Karpas-422 (cell line): ENCODE measurements around the gene DUSP23. TPM values are rescaled to one million over a fixed set of nuclear protein-coding genes. Genes with fewer than 3 reads are reported as not detected.

Experiments used
- DNase-seq: peaks from one replicate; pipeline ENCODE4 v3.0.0-alpha.2; 2015
- H2AFZ ChIP-seq: fragments of 200-600 bp; sonication (generic); 2 replicates; pipeline ENCODE4 v1.6.1; 2014; ENCODE audit warnings: antibody characterized with exemption, low read length, mixed read lengths
- H3K27ac ChIP-seq: fragments of 200-600 bp; sonication (generic); 2 replicates; pipeline ENCODE4 v1.5.1; 2014; ENCODE audit warnings: mild to moderate bottlenecking, low read length, moderate library complexity
- H3K27me3 ChIP-seq: fragments of 200-600 bp; sonication (generic); 2 replicates; pipeline ENCODE4 v1.6.1; 2014; ENCODE audit warnings: low read length, mixed read lengths
- H3K36me3 ChIP-seq: fragments of 200-600 bp; sonication (generic); 2 replicates; pipeline ENCODE4 v1.6.1; 2014; ENCODE audit warnings: low read length, mixed read lengths; ENCODE audit not compliant: insufficient read depth
- H3K4me1 ChIP-seq: fragments of 200-600 bp; sonication (generic); 2 replicates; pipeline ENCODE4 v1.6.1; 2014; ENCODE audit warnings: mild to moderate bottlenecking, low read length, mixed read lengths
- H3K4me2 ChIP-seq: fragments of 200-600 bp; sonication (generic); 2 replicates; pipeline ENCODE4 v1.6.1; 2014; ENCODE audit warnings: low read length, low read depth, mild to moderate bottlenecking; ENCODE audit not compliant: poor library complexity, severe bottlenecking
- H3K4me3 ChIP-seq: fragments of 200-600 bp; sonication (generic); 2 replicates; pipeline ENCODE4 v1.5.1; 2014; ENCODE audit warnings: mild to moderate bottlenecking, antibody characterized with exemption, low read length, mixed read lengths
- H3K79me2 ChIP-seq: fragments of 200-600 bp; sonication (generic); 2 replicates; pipeline ENCODE4 v1.6.1; 2014; ENCODE audit warnings: mild to moderate bottlenecking, low read length, mixed read lengths
- H3K9ac ChIP-seq: fragments of 200-600 bp; sonication (generic); 2 replicates; pipeline ENCODE4 v1.6.0; 2014; ENCODE audit warnings: low read length
- H3K9me2 ChIP-seq: fragments of 200-600 bp; sonication (generic), shearing (Covaris generic); replicated peaks from 2 replicates; pipeline ENCODE4 v1.6.0; 2014; ENCODE audit warnings: mild to moderate bottlenecking, low read length, moderate library complexity; ENCODE audit not compliant: insufficient read depth
- H3K9me3 ChIP-seq: fragments of 300-700, 200-600 bp; sonication (generic); 2 replicates; pipeline ENCODE4 v1.6.1; 2014; ENCODE audit warnings: low read length, mixed read lengths
- H4K20me1 ChIP-seq: fragments of 200-600 bp; sonication (generic); 2 replicates; pipeline ENCODE4 v1.6.1; 2014; ENCODE audit warnings: mild to moderate bottlenecking, antibody characterized with exemption, low read length, low read depth; ENCODE audit not compliant: insufficient read depth
- total RNA-seq: library from RNA; depleted of rRNA; stranded (reverse); fragments of >200 nt; shearing (Covaris generic); gene quantifications from 2 replicates; pipeline ENCODE4 v1.2.3, GENCODE V29; 2014; ENCODE audit warnings: low replicate concordance

The DUSP23 gene
- total RNA-seq, 1 experiment from 2014 or later, result not detected

- no peak for DNase-seq
Observed at GRCh38 chr1:159752135-159752580, 28.6 kb upstream of the DUSP23 start.

GRCh38 chr1:159753386-159753785 lies 27.4 kb upstream of the DUSP23 start:
- H4K20me1 ChIP-seq, result no peaks in the 10 kb centered on the region
- H3K79me2 ChIP-seq, result no peaks in the 10 kb centered on the region
- H3K9me2 ChIP-seq, result no peaks in the 10 kb centered on the region
- no peaks in the 10 kb centered on the region for H3K4me1 ChIP-seq
- no peaks in the 10 kb centered on the region for H3K36me3 ChIP-seq
- no peak for DNase-seq
- H3K27me3 ChIP-seq, result no peaks in the 10 kb centered on the region
- H3K4me3 ChIP-seq, result no peak overlapping the region
- no peak overlapping the region for H3K27ac ChIP-seq
- H3K4me2 ChIP-seq, result no peak overlapping the region
- H3K9me3 ChIP-seq, result no peaks in the 10 kb centered on the region
- H2AFZ ChIP-seq, result no peak overlapping the region
- H3K9ac ChIP-seq, result no peak overlapping the region

More at GRCh38 chr1:159752135-159752580, 28.6 kb upstream of the DUSP23 start:
- H3K9me3 ChIP-seq, result no peaks in the 10 kb centered on the region
- H4K20me1 ChIP-seq, result no peaks in the 10 kb centered on the region
- H3K4me3 ChIP-seq, result no peak overlapping the region
- H3K36me3 ChIP-seq, result no peaks in the 10 kb centered on the region
- no peaks in the 10 kb centered on the region for H3K79me2 ChIP-seq
- no peak overlapping the region for H3K4me2 ChIP-seq
- H3K27ac ChIP-seq, result no peak overlapping the region
- no peaks in the 10 kb centered on the region for H3K9me2 ChIP-seq
- H2AFZ ChIP-seq, result no peak overlapping the region
- H3K9ac ChIP-seq, result no peak overlapping the region
- no peaks in the 10 kb centered on the region for H3K4me1 ChIP-seq
- no peaks in the 10 kb centered on the region for H3K27me3 ChIP-seq

- Histone ChIP-seq H2AFZ (no peak overlapping the region), H3K36me3 (no peaks in the 10 kb centered on the region), H3K27me3 (no peaks in the 10 kb centered on the region), H3K27ac (no peak overlapping the region), H3K9me2 (no peaks in the 10 kb centered on the region), H3K9ac (no peak overlapping the region), H3K4me3 (no peak overlapping the region), H3K4me1 (no peaks in the 10 kb centered on the region), H3K4me2 (no peak overlapping the region), H3K9me3 (no peaks in the 10 kb centered on the region), H4K20me1 (no peaks in the 10 kb centered on the region), H3K79me2 (no peaks in the 10 kb centered on the region)
- DNase-seq, result no peak
Observed at GRCh38 chr1:159755451-159756007, 25.2 kb upstream of the DUSP23 start.

GRCh38 chr1:159756397-159756796 lies 24.4 kb upstream of the DUSP23 start:
- no peaks in the 10 kb centered on the region for H3K36me3 ChIP-seq
- H3K27me3 ChIP-seq, result no peaks in the 10 kb centered on the region
- DNase-seq, result no peak
- no peak overlapping the region for H2AFZ ChIP-seq
- no peaks in the 10 kb centered on the region for H3K9me3 ChIP-seq
- H3K27ac ChIP-seq, result no peak overlapping the region
- no peaks in the 10 kb centered on the region for H3K4me1 ChIP-seq
- no peaks in the 10 kb centered on the region for H4K20me1 ChIP-seq
- H3K9me2 ChIP-seq, result no peaks in the 10 kb centered on the region
- H3K4me2 ChIP-seq, result no peak overlapping the region
- H3K79me2 ChIP-seq, result no peaks in the 10 kb centered on the region
- no peak overlapping the region for H3K9ac ChIP-seq
- H3K4me3 ChIP-seq, result no peak overlapping the region

GRCh38 chr1:159763686-159764085 lies 17.1 kb upstream of the DUSP23 start:
- no peaks in the 10 kb centered on the region for H3K9me3 ChIP-seq
- no peaks in the 10 kb centered on the region for H4K20me1 ChIP-seq
- no peaks in the 10 kb centered on the region for H3K36me3 ChIP-seq
- no peak overlapping the region for H3K4me2 ChIP-seq
- no peaks in the 10 kb centered on the region for H3K9me2 ChIP-seq
- no peaks in the 10 kb centered on the region for H3K4me1 ChIP-seq
- H3K79me2 ChIP-seq, result no peaks in the 10 kb centered on the region
- H3K4me3 ChIP-seq, result no peak overlapping the region
- no peak overlapping the region for H3K9ac ChIP-seq
- H3K27ac ChIP-seq, result no peak overlapping the region
- no peak overlapping the region for H2AFZ ChIP-seq
- H3K27me3 ChIP-seq, result 0 out of 2 replicates have a peak, but pooled peaks cover 3% of the 10 kb centered on the region
- DNase-seq, result no peak

- H2AFZ ChIP-seq, result no peak overlapping the region
- no peak overlapping the region for H3K4me3 ChIP-seq
- H3K9ac ChIP-seq, result no peak overlapping the region
- no peak overlapping the region for H3K4me2 ChIP-seq
- H4K20me1 ChIP-seq, result no peaks in the 10 kb centered on the region
- H3K4me1 ChIP-seq, result no peaks in the 10 kb centered on the region
- no peaks in the 10 kb centered on the region for H3K9me2 ChIP-seq
- 0 out of 2 replicates have a peak, but pooled peaks cover 3% of the 10 kb centered on the region for H3K27me3 ChIP-seq
- H3K36me3 ChIP-seq, result no peaks in the 10 kb centered on the region
- no peak for DNase-seq
- H3K9me3 ChIP-seq, result no peaks in the 10 kb centered on the region
- H3K79me2 ChIP-seq, result no peaks in the 10 kb centered on the region
- H3K27ac ChIP-seq, result no peak overlapping the region
Observed at GRCh38 chr1:159765806-159766205, 15.0 kb upstream of the DUSP23 start.

- no peaks in the 10 kb centered on the region for H4K20me1 ChIP-seq
- no peaks in the 10 kb centered on the region for H3K36me3 ChIP-seq
- no peaks in the 10 kb centered on the region for H3K4me1 ChIP-seq
- no peak overlapping the region for H3K9ac ChIP-seq
- DNase-seq, result no peak
- H3K79me2 ChIP-seq, result no peaks in the 10 kb centered on the region
- H3K9me3 ChIP-seq, result no peaks in the 10 kb centered on the region
- H3K27ac ChIP-seq, result no peak overlapping the region
- H2AFZ ChIP-seq, result no peak overlapping the region
- no peak overlapping the region for H3K4me3 ChIP-seq
- no peak overlapping the region for H3K4me2 ChIP-seq
- H3K9me2 ChIP-seq, result no peaks in the 10 kb centered on the region
- H3K27me3 ChIP-seq, result 0 out of 2 replicates have a peak, but pooled peaks cover 3% of the 10 kb centered on the region
Observed at GRCh38 chr1:159771127-159771895, 9.5 kb upstream of the DUSP23 start.

- Histone ChIP-seq H3K4me2 (no peak overlapping the region), H2AFZ (no peak overlapping the region), H3K9me2 (no peaks in the 10 kb centered on the region), H3K36me3 (no peaks in the 10 kb centered on the region), H3K4me1 (no peaks in the 10 kb centered on the region), H3K27me3 (no peaks in the 10 kb centered on the region), H3K79me2 (no peaks in the 10 kb centered on the region), H3K9me3 (no peaks in the 10 kb centered on the region), H3K9ac (no peak overlapping the region), H4K20me1 (no peaks in the 10 kb centered on the region), H3K27ac (no peak overlapping the region), H3K4me3 (no peak overlapping the region)
- no peak for DNase-seq
Observed at GRCh38 chr1:159774465-159774864, 6.3 kb upstream of the DUSP23 start.
